DOHH2 (cell line): ENCODE data around the gene LCN2.

Experiments used
- H3F3A ChIP-seq: fragments of 200-600 bp; sonication (generic), shearing (Covaris generic); 2 replicates; pipeline ENCODE4 v1.6.0; 2016; ENCODE audit warnings: antibody characterized with exemption, mild to moderate bottlenecking; ENCODE audit not compliant: control insufficient read depth, insufficient read depth
- H3K27ac ChIP-seq: fragments of 200-600 bp; sonication (generic); 2 replicates; pipeline ENCODE4 v1.5.1; 2014; ENCODE audit warnings: low read depth, mild to moderate bottlenecking, low read length, moderate library complexity
- H3K27me3 ChIP-seq: fragments of 200-600 bp; sonication (generic); 2 replicates; pipeline ENCODE4 v1.6.1; 2014; ENCODE audit warnings: mild to moderate bottlenecking, low read length, mixed read lengths; ENCODE audit not compliant: control insufficient read depth
- H3K36me3 ChIP-seq: fragments of 200-600 bp; sonication (generic); 2 replicates; pipeline ENCODE4 v1.6.1; 2014; ENCODE audit warnings: mild to moderate bottlenecking, low read length, moderate library complexity, mixed read lengths; ENCODE audit not compliant: control insufficient read depth
- H3K4me1 ChIP-seq: fragments of 200-600 bp; sonication (generic); 2 replicates; pipeline ENCODE4 v1.6.1; 2014; ENCODE audit warnings: mild to moderate bottlenecking, low read length, mixed read lengths; ENCODE audit not compliant: control insufficient read depth
- H3K4me2 ChIP-seq: fragments of 200-600 bp; sonication (generic); 2 replicates; pipeline ENCODE4 v1.6.0; 2014; ENCODE audit warnings: mild to moderate bottlenecking, low read length, moderate library complexity
- H3K4me3 ChIP-seq: fragments of 200-600 bp; sonication (generic); 2 replicates; pipeline ENCODE4 v1.5.1; 2014; ENCODE audit warnings: mild to moderate bottlenecking, low read length, mixed read lengths
- H3K79me2 ChIP-seq: fragments of 200-600 bp; sonication (generic); 2 replicates; pipeline ENCODE4 v1.6.1; 2014; ENCODE audit warnings: mild to moderate bottlenecking, low read length, mixed read lengths; ENCODE audit not compliant: control insufficient read depth
- H3K9me2 ChIP-seq: fragments of 200-600 bp; sonication (generic); replicated peaks from 2 replicates; pipeline ENCODE4 v1.6.1; 2014; ENCODE audit warnings: mild to moderate bottlenecking, low read length, mixed read lengths; ENCODE audit not compliant: control insufficient read depth
- H3K9me3 ChIP-seq: fragments of 200-600 bp; sonication (generic); 2 replicates; pipeline ENCODE4 v1.6.1; 2014; ENCODE audit warnings: antibody characterized with exemption, low read length, mixed read lengths; ENCODE audit not compliant: control insufficient read depth, insufficient read depth
- H4K20me1 ChIP-seq: fragments of 200-600 bp; sonication (generic); 2 replicates; pipeline ENCODE4 v1.6.0; 2014; ENCODE audit warnings: low read depth, mild to moderate bottlenecking, antibody characterized with exemption, low read length, moderate library complexity; ENCODE audit not compliant: control insufficient read depth, insufficient read depth
- EZH2phosphoT487 ChIP-seq: fragments of 200-600 bp; sonication (generic); IDR thresholded peaks from 2 replicates; pipeline ENCODE4 v1.6.1; 2017; ENCODE audit warnings: borderline replicate concordance, mild to moderate bottlenecking, antibody characterized with exemption, low read length, moderate library complexity, mixed read lengths
- TF ChIP-seq, protein P1 (sequence below): fragments of 200-600 bp; sonication (generic); IDR thresholded peaks from one replicate; pipeline ENCODE4 v1.5.1; 2014; ENCODE audit warnings: antibody characterized with exemption, mild to moderate bottlenecking, low read depth, low read length; ENCODE audit not compliant: poor library complexity, severe bottlenecking

The LCN2 gene

DNA sequence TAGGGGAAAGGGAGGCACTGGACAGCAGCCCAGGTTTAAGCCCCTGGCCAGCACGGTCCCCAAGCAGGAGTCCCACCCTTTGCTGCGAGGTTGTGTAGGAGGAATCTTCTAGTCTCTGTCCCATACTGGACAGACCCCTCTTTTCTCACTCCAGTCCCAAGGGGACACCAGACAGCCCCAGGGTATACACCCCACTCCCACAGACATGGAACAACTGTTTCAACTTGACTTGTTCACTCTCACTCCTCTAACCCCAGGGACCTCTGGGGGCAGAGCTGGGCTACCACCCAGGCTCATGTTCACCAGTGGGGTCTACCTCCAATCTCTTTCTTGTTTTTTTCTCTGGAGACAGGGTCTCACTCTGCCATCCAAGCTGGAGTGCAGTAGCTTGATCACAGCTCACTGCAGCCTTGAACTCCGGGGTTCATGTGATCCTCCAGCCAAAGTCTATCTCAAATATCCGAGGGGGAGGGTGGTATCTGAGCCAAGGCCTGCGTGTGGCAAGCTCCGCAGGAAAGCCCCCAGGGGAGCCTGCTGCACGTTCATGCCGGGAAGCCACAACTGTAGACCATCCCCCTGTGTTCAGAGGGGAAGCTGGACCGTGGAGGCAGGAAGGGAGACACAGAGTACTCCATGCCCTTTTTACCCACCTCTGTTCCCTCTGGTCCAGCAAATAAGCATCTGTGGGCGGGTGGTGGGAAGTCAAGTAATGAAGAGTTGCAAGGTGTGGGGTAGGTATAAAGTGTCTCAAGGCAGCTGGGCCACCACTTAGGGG is 23.5 kb upstream of the LCN2 start:
- no peak for TF ChIP-seq EZH2phosphoT487
- TF ChIP-seq, protein P1, sequence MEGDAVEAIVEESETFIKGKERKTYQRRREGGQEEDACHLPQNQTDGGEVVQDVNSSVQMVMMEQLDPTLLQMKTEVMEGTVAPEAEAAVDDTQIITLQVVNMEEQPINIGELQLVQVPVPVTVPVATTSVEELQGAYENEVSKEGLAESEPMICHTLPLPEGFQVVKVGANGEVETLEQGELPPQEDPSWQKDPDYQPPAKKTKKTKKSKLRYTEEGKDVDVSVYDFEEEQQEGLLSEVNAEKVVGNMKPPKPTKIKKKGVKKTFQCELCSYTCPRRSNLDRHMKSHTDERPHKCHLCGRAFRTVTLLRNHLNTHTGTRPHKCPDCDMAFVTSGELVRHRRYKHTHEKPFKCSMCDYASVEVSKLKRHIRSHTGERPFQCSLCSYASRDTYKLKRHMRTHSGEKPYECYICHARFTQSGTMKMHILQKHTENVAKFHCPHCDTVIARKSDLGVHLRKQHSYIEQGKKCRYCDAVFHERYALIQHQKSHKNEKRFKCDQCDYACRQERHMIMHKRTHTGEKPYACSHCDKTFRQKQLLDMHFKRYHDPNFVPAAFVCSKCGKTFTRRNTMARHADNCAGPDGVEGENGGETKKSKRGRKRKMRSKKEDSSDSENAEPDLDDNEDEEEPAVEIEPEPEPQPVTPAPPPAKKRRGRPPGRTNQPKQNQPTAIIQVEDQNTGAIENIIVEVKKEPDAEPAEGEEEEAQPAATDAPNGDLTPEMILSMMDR = no peak
- H3K27me3 ChIP-seq = no peaks in the 10 kb centered on the region
- H3F3A ChIP-seq = no peaks in the 10 kb centered on the region
- no peaks in the 10 kb centered on the region for H3K9me3 ChIP-seq
- H3K4me3 ChIP-seq = peak overlapping the region; percentile 92
- peak overlapping the region; percentile 88 for H3K4me2 ChIP-seq
- peaks cover 34% of the 10 kb centered on the region for H3K79me2 ChIP-seq
- peaks cover 6% of the 10 kb centered on the region; the same call in 1 of the 2 replicates for H4K20me1 ChIP-seq
- peak overlapping the region; percentile 3 for H3K27ac ChIP-seq
- H3K9me2 ChIP-seq = no peaks in the 10 kb centered on the region
- peaks cover 53% of the 10 kb centered on the region for H3K36me3 ChIP-seq
- H3K4me1 ChIP-seq = peaks cover 24% of the 10 kb centered on the region

- peaks cover 38% of the 10 kb centered on the region for H3K36me3 ChIP-seq
- peaks cover under 1% of the 10 kb centered on the region; the same call in 1 of the 2 replicates for H3K27me3 ChIP-seq
- H3K9me2 ChIP-seq = no peaks in the 10 kb centered on the region
- H3K4me1 ChIP-seq = peaks cover 24% of the 10 kb centered on the region
- no peak for TF ChIP-seq EZH2phosphoT487
- TF ChIP-seq, protein P1 = no peak
- peak within 1 kb of the TSS; percentile 93 for H3K27ac ChIP-seq
- peaks cover 6% of the 10 kb centered on the region; the same call in 1 of the 2 replicates for H4K20me1 ChIP-seq
- H3K9me3 ChIP-seq = no peaks in the 10 kb centered on the region
- no peaks in the 10 kb centered on the region for H3F3A ChIP-seq
- peak within 1 kb of the TSS; percentile 92 for H3K4me3 ChIP-seq
- H3K79me2 ChIP-seq = peaks cover 34% of the 10 kb centered on the region
- H3K4me2 ChIP-seq = peak within 1 kb of the TSS; percentile 88
Measured at GRCh38 chr9:128127568-128127989, 21.7 kb upstream of the LCN2 start, which contains the start of gene PTGES2. Gene PTGES2 (minus strand): TSS chr9:128127729. CDS start chr9:128127717, 12 bp downstream.

DNA sequence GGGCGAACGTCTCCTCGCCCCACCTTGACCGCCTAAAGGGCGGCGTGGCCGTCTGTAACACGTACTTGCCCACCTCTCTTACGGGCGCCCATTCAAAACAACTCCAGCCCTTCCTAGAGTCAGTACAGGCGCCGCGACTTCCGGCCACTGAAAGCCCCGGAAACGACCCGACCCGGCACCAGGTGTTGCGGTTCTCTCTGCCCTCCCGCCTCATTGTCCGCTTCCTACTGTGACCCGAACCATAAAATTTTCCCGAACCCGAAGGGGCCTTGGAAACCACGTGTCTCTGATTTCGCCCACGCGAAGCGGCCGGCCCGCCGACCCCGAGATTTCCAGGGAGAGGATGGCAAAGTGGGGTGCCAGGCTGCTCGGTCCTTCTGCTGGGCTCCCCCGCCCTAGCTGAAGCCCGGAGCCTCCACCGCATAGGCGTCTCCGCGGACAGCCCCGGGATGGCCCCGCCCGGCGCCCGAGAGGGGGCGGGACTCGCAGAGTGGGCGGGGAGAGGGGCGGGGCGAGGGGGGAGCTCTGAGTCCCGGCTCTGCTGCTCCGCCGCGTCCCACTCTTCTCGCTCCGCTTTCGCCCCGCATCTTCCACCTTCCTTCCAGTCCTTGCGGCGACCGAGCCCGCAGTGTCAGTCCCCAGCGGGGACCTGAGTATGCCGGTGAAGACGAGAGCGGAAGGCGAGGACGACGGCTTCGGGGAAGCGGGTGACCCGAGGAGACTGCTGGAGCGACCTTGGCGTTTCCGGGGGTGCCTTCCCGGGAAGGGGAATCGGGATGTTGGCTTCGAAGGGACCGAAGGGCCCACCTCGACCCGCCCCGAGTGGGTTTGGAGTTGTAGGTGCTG is 21.0 kb upstream of the LCN2 start:
- H3F3A ChIP-seq = no peaks in the 10 kb centered on the region
- peaks cover 6% of the 10 kb centered on the region; the same call in 1 of the 2 replicates for H4K20me1 ChIP-seq
- no peaks in the 10 kb centered on the region for H3K9me3 ChIP-seq
- TF ChIP-seq, protein P1 = no peak
- no peak for TF ChIP-seq EZH2phosphoT487
- H3K4me2 ChIP-seq = peak overlapping the region; percentile 88
- H3K4me3 ChIP-seq = peak overlapping the region; percentile 92
- peaks cover 7% of the 10 kb centered on the region for H3K27me3 ChIP-seq
- no peaks in the 10 kb centered on the region for H3K9me2 ChIP-seq
- H3K79me2 ChIP-seq = peaks cover 34% of the 10 kb centered on the region
- peaks cover 32% of the 10 kb centered on the region for H3K36me3 ChIP-seq
- H3K4me1 ChIP-seq = peaks cover 24% of the 10 kb centered on the region
- peak overlapping the region; percentile 93 for H3K27ac ChIP-seq
